ENCODE measurements around the gene CDC42BPA.

CDC42BPA gene

DNA sequence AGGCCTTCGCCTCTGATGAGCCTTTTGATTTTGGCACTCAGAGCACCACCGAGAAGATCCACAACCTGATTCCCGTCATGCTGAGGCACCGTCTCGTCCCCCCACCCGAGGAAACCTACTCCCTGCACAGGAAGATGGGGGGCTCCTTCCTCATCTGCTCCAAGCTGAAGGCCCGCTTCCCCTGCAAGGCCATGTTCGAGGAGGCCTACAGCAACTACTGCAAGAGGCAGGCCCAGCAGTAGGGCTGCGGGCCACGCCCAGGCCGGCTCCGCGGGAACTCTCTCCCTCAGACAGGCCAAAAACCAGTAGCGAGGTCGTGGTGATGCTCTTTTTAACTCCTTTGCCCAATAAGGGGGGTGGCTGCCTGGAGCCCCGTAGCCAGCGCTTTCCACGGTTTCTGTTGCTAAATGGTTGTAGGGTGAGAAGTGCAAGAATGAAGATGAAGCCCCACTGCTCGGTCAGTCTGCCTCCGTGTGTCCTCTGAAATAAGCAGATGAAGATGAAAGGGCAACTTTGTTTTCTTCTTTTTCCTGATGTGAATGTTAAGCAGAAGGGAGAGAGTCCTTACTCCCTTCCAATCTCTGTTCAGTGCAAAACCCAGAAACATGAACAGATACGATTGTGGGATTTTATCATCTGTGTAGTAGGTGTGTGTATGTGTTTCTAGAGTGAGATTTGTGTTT is 331.7 kb downstream of the CDC42BPA start:
- no peak for TF ChIP-seq Cebpa-rat (IDR thresholded peaks at IDR 0.05)
- Histone ChIP-seq H3K4me3 (no peak overlapping the region), H3K9me3 (no peaks in the 10 kb centered on the region), H4K20me1 (0 out of 2 replicates have a peak, but pooled peaks cover 4% of the 10 kb centered on the region), H3K4me1 (peaks cover 30% of the 10 kb centered on the region), H3K9ac (no peak overlapping the region), H3K36me3 (peaks cover 70% of the 10 kb centered on the region), H3K4me2 (no peak overlapping the region), H3K27me3 (no peaks in the 10 kb centered on the region), H3K27ac (no peak overlapping the region)

DNA sequence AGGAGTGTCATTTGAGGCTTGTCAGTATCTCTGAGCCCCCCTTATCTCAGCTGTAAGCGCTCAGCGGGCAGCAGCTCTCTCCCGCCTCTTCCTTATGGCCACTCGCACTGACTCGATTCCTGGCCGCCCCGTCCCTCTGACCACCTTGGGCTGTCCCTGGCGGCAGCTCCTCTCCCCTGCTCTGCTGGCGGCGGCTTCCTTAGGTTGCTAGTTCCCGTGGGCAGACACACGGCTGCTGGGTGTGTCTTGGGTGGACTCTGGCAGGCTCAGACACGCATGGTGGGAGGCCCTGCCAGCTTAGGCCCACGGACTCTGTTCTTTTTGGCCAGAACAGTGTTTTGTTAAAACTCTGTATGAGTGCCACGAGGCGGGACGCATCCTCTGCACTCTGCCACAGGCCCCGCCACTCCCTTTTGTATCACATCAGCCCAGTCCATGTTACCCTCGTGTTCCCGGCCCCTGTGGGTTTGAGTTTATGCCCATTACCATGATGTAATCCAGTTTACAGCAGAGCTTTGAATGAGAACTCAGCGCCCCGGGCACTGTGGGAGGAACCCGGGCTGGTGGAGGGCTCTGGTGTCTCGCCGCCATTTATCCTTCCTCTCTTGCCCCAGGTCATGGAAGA is 332.3 kb downstream of the CDC42BPA start:
- no peaks in the 10 kb centered on the region for H3K9me3 ChIP-seq
- no peak overlapping the region for H3K4me3 ChIP-seq
- H3K27ac ChIP-seq: no peak overlapping the region
- H4K20me1 ChIP-seq: peaks cover 11% of the 10 kb centered on the region; the same call in 1 of the 2 replicates
- H3K9ac ChIP-seq: no peak overlapping the region
- H3K36me3 ChIP-seq: peaks cover 77% of the 10 kb centered on the region
- H3K4me1 ChIP-seq: peaks cover 30% of the 10 kb centered on the region
- no peaks in the 10 kb centered on the region for H3K27me3 ChIP-seq
- H3K4me2 ChIP-seq: no peak overlapping the region
- no peak for TF ChIP-seq Cebpa-rat (IDR thresholded peaks at IDR 0.05)

DNA sequence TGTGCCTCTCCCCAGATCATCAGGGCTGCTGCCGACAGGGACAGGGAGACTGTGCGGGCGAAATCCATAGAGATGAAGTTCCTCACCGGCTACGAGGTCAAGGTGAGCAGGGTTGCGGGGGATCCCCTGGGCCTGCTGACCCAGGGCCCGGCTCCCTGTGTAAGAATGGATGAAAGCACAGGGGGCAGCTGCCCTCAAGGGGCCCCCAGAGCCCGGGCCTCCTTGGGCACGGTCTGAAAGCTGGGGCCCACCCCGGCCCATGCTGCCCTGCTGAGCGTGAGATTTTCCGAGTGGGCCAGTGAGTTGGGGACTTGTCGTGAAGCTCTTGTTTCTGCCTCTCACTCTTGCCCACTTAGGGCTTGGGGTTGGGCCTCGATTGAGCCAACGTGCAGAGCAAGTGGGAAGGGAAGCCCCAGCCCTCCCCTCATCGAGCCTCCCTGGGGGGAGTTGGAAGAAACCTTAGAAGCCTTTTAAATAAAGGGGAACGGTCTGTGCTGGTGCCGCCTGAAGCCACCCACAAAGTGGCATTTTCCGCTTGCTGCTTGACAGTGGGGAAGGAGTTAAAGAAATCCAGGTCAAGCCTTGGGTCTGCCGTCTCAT is 333.0 kb downstream of the CDC42BPA start:
- Histone ChIP-seq H3K27ac (no peak overlapping the region), H3K9me3 (no peaks in the 10 kb centered on the region), H4K20me1 (peaks cover 17% of the 10 kb centered on the region; the same call in 1 of the 2 replicates), H3K4me2 (no peak overlapping the region), H3K4me1 (peaks cover 25% of the 10 kb centered on the region), H3K4me3 (no peak overlapping the region), H3K36me3 (peaks cover 83% of the 10 kb centered on the region), H3K9ac (no peak overlapping the region), H3K27me3 (no peaks in the 10 kb centered on the region)
- TF ChIP-seq Cebpa-rat (IDR thresholded peaks at IDR 0.05): no peak

DNA sequence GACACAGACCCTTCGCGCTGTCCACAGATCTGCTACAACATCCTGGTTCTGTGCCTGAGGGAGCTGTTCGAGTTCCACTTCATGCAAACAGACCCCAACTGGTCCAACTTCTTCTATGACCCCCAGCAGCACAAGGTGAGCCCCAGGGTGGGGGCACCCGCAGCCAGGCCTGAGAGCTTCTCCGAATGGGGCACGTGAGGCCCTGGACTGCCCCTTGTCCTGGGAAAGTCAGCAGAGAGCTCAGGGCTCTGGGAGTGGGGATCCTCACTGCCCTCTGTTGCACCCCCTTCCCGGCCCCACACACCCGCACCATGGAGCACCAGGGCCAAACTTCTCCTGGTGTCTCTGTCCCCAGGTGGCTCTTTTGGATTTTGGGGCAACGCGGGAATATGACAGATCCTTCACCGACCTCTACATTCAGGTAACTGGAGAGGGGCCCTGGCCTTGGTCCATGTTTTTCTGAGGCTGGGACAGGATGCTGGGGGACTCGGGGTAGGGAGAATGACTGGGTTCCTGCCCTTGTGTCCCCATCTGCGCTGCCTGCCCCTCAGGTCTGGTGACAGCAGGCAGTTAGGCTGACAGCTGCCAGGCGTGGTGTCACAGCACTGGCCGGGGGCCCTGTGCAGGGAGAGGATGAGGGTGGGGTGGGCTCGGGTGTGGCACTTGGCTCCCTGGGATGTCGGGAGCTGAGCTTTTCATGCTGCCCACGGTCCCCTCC is 333.6 kb downstream of the CDC42BPA start:
- no peak overlapping the region for H3K9ac ChIP-seq
- H3K27me3 ChIP-seq: no peaks in the 10 kb centered on the region
- H3K9me3 ChIP-seq: no peaks in the 10 kb centered on the region
- peaks cover 18% of the 10 kb centered on the region; the same call in 1 of the 2 replicates for H4K20me1 ChIP-seq
- no peak overlapping the region for H3K4me3 ChIP-seq
- peaks cover 89% of the 10 kb centered on the region for H3K36me3 ChIP-seq
- peaks cover 18% of the 10 kb centered on the region for H3K4me1 ChIP-seq
- no peak for TF ChIP-seq Cebpa-rat (IDR thresholded peaks at IDR 0.05)
- peak overlapping the region; percentile 13; the same call in 1 of the 2 replicates for H3K27ac ChIP-seq
- no peak overlapping the region for H3K4me2 ChIP-seq

DNA sequence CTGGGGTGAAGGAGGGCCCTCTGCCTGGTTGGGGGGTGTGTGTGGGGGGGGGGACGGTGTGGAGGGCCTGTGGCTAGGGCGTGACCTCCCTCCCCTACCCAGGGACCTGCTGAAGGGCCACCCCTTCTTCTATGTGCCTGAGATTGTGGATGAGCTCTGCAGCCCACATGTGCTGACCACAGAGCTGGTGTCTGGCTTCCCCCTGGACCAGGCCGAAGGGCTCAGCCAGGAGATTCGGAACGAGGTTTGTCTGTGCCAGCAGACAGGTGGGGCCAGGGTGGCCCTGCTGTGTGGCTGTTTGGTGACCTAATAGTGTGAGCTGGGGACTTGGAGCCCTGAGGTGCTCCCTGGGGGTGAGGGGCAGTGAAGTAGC is 334.3 kb downstream of the CDC42BPA start:
- Histone ChIP-seq H3K27ac (peak overlapping the region; percentile 13; the same call in 1 of the 2 replicates), H3K9me3 (no peaks in the 10 kb centered on the region), H3K9ac (no peak overlapping the region), H3K4me3 (no peak overlapping the region), H3K27me3 (no peaks in the 10 kb centered on the region), H3K4me1 (peaks cover 11% of the 10 kb centered on the region), H4K20me1 (peaks cover 18% of the 10 kb centered on the region; the same call in 1 of the 2 replicates), H3K36me3 (peaks cover 96% of the 10 kb centered on the region), H3K4me2 (no peak overlapping the region)
- TF ChIP-seq Cebpa-rat (IDR thresholded peaks at IDR 0.05): no peak

DNA sequence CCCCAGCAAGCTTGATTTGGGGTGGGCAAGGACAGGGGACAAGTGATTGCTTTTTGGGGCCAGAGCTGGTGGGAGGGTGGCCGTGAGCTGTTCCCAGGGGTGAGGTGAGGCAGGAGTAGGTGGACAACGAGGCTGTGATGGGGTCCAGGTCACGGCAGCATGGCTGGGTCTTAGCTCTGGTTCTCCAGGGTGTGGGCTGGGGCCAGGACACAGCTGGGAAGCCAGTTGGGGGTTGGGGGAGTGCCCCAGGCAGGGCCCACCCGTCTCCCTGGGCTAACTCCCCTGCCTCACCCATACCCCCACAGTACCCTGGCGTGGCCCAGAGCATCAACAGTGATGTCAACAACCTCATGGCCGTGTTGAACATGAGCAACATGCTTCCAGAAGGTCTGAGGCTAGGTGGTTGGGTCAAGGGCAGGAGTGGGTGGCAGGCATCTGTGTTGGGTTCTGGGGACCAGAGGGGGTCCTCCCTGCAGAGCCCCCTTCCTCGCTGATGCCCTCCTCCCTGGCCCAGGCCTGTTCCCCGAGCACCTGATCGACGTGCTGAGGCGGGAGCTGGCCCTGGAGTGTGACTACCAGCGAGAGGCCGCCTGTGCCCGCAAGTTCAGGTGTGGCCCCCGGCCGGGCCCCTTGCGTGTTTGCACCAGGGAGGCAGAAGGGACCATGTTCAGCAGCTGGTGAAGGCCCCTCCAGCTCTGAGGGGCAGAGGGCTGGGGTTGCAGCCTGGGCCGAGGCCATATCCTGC is 334.9 kb downstream of the CDC42BPA start:
- H3K9me3 ChIP-seq: no peaks in the 10 kb centered on the region
- H3K4me1 ChIP-seq: peaks cover 5% of the 10 kb centered on the region
- no peaks in the 10 kb centered on the region for H3K27me3 ChIP-seq
- H3K4me2 ChIP-seq: no peak overlapping the region
- H3K9ac ChIP-seq: no peak overlapping the region
- TF ChIP-seq Cebpa-rat (IDR thresholded peaks at IDR 0.05): no peak
- H3K36me3 ChIP-seq: peaks cover 100% of the 10 kb centered on the region
- peak overlapping the region; percentile 13; the same call in 1 of the 2 replicates for H3K27ac ChIP-seq
- H4K20me1 ChIP-seq: peaks cover 18% of the 10 kb centered on the region; the same call in 1 of the 2 replicates
- no peak overlapping the region for H3K4me3 ChIP-seq

DNA sequence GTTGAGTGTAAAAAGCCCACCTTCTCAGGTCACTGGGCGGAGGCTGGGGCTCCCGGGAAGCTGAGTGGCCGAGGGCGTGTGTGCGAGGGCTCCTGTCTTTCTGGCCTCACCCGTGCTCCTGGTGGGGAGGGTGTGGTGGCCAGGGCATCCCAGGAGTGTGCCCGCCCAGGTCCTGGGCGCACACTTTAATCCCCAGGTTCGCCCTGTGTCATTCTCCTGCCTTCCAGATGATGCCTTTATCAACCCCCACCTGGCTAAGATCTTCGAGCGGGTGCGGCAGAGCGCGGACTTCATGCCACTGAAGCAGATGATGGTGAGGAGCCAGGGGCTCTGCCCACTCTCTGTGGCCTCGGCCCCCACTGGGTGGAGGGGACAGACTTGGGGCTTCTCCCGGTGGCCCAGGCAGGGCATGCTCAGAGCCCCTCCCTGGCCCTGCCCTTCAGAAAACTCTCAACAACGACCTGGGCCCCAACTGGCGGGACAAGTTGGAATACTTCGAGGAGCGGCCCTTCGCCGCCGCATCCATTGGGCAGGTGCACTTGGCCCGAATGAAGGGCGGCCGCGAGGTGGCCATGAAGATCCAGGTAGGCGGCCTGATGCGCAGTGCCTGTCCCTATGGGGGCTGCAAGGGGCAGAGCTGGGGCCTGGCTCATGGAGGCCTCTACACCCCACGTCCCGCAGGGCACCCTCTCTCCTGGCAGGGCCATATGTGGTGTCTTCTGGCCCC is 335.7 kb downstream of the CDC42BPA start:
- peaks cover 18% of the 10 kb centered on the region; the same call in 1 of the 2 replicates for H4K20me1 ChIP-seq
- no peak overlapping the region for H3K4me2 ChIP-seq
- peaks cover 100% of the 10 kb centered on the region for H3K36me3 ChIP-seq
- no peak for TF ChIP-seq Cebpa-rat (IDR thresholded peaks at IDR 0.05)
- H3K4me1 ChIP-seq: no peaks in the 10 kb centered on the region
- no peaks in the 10 kb centered on the region for H3K27me3 ChIP-seq
- no peaks in the 10 kb centered on the region for H3K9me3 ChIP-seq
- no peak overlapping the region for H3K9ac ChIP-seq
- H3K4me3 ChIP-seq: no peak overlapping the region
- no peak overlapping the region for H3K27ac ChIP-seq

DNA sequence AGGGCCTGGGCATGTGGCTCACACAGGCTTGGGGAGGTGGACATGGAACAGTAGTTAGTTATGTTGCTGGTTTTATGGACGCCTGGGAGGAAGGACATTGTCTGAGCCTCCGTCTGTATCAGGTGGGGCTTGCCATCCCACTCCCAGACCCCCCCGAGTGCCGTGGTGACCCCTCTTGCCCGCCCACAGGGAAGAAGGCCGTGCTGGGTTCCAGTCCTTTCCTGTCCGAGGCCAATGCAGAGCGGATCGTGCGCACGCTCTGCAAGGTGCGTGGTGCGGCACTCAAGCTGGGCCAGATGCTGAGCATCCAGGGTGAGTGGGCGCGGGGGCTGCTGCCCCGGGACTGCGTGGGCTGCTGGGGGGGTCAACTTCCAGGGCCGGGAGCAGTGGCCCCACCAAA is 336.5 kb downstream of the CDC42BPA start:
- TF ChIP-seq Cebpa-rat (IDR thresholded peaks at IDR 0.05): no peak

More for the DNA sequence above, 336.5 kb downstream of the CDC42BPA start:
- Histone ChIP-seq H3K4me2 (no peak overlapping the region), H3K27ac (no peak overlapping the region), H3K9me3 (no peaks in the 10 kb centered on the region), H3K9ac (no peak overlapping the region), H4K20me1 (peaks cover 23% of the 10 kb centered on the region; the same call in 1 of the 2 replicates), H3K4me1 (no peaks in the 10 kb centered on the region), H3K27me3 (no peaks in the 10 kb centered on the region), H3K4me3 (no peak overlapping the region), H3K36me3 (peaks cover 100% of the 10 kb centered on the region)

All from BLaER1 (cell line).